ENCODE results near the gene ROR2.

GRCh38 chr9:91744114-91744513 is 205.9 kb downstream of the ROR2 start:
- TF ChIP-seq MYNN (CRISPR knock-in tag; IDR thresholded peaks at IDR 0.05; ENCODE audit: low read depth) = no peak
- TF ChIP-seq KDM4B (CRISPR knock-in tag; IDR thresholded peaks at IDR 0.05) = no peak
- TF ChIP-seq ZNF510 (CRISPR knock-in tag; IDR thresholded peaks at IDR 0.05; ENCODE audit: low read depth) = no peak
- TF ChIP-seq FOSL1 (CRISPR knock-in tag; IDR thresholded peaks at IDR 0.05; ENCODE audit: borderline replicate concordance) = no peak
- TF ChIP-seq POLR2AphosphoS5 (IDR thresholded peaks at IDR 0.05; ENCODE audit: low read depth, low read length) = no peak
- no peak for TF ChIP-seq EHMT2 (IDR thresholded peaks at IDR 0.05; ENCODE audit: borderline replicate concordance, low read depth, low read length)
- no peak for TF ChIP-seq KLF13 (CRISPR knock-in tag; IDR thresholded peaks at IDR 0.05)
- TF ChIP-seq ZNF501 (CRISPR knock-in tag; IDR thresholded peaks at IDR 0.05) = no peak
- TF ChIP-seq ZIK1 (CRISPR knock-in tag; IDR thresholded peaks at IDR 0.05; ENCODE audit: borderline replicate concordance, low read depth) = no peak
- no peak for TF ChIP-seq ZNF333 (CRISPR knock-in tag; IDR thresholded peaks at IDR 0.05; ENCODE audit: borderline replicate concordance)
